HG03097 (cell line): Measurements from ENCODE around the gene FGF8.

Experiments
- ATAC-seq: cut with Tn5 transposase; IDR thresholded peaks from one replicate; pipeline ENCODE4 v1.9.1; 2021; ENCODE audit not compliant: unreplicated experiment, low FRiP score

Gene FGF8

DNA sequence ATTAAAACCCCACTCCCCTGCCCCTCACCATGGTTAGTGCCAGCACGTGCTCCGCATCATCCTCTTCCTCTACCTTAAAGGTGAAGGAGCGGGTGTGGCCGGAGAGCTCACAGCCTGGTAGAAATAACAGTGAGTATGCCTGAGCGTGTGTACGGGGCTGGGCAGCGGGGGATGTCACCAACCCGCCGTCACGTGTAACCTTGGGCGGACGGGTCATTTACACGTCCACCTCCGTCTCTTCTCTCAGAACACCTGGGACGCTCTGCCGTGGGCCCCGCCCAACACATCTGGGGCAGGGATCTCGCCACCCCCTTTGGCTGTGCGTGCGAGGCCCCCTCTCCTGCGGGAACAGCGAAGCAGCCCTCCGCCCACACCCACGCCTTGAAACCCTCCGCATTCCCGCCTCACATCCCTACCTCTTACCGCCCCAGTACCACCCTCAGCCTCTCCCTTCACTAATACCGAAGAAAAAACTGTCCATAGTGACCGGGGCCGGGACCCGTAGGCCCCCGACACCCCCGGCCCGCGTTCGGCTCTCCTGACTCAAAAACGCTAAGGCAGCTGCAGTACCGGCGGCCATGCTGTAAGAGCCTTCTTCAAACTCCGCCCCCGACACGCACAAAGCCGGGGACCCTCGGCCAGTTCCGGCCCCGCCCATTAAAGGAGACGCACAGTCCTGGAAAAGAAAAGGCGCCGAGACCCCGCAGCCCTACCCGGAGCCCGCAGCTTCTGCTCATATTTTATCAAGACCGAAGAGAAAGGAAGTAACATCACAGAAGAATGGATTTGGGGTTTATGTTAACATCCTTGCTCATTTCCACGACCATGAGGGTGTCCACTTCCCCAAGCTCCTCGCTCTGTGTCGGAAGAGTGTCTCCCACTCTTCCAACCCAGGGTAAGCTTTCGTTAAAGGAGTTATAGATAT, 7.2 kb upstream of the FGF8 start, which contains the start of gene NPM3:
TSS of gene NPM3 (minus strand) at position 636 of the 925 bp plus-strand sequence. CDS start at position 580, 56 bp downstream.
- no peak for ATAC-seq

DNA sequence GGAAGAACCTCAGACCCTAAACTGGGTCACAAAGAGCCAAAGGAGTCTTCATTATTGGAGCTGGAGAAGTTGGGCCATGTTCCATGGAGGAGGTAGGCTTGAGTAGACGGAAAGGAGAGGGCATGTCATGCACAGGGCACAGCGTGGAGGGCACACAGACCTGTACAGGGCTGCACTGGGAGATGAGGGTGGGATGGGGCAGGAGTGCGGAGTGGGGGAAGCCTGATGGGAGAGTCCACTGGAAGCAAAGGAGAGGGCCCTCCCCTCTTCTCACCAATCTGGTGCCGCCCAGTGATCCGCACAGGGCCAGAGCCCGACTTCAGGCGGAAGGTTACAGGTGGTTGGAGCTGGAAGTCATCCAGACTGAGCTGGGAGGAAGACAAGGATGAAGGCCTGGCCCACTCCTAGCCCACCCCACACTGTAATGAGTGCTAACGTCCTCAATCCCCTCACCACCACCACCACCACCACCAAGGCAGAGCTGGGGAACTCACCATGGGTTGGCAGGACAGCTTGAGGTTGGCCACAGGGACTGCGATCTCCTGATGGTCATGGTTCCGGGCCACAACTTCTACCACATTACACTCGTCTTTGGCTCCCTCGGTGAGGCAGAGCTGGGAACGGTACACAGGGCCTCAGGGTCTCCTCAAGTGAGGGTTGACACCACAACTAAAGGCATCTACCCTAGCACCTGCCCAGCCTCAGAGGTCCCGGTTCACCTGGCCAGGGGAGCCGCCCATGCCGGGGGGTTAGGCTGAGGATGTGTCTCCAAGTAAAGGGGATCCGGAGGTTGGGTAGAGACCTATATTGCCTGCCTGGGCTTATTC, 6.3 kb upstream of the FGF8 start:
- ATAC-seq = no peak

DNA sequence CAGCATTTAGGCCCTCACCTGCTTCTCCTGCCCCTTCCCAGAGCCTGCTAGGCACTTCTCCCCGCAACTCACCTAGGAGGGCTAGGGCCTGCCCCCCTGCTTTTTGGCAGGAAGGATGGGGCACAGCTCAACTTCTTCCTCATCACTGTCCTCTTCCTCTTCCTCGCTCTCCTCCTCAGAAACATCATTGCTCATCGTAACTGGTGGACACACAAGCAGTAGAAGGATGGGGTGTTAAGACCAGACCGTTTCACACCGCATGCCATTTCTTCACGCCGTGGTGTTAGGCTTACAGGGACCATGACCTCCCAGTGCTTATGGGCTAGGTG, 5.7 kb upstream of the FGF8 start:
- ATAC-seq = no peak

DNA sequence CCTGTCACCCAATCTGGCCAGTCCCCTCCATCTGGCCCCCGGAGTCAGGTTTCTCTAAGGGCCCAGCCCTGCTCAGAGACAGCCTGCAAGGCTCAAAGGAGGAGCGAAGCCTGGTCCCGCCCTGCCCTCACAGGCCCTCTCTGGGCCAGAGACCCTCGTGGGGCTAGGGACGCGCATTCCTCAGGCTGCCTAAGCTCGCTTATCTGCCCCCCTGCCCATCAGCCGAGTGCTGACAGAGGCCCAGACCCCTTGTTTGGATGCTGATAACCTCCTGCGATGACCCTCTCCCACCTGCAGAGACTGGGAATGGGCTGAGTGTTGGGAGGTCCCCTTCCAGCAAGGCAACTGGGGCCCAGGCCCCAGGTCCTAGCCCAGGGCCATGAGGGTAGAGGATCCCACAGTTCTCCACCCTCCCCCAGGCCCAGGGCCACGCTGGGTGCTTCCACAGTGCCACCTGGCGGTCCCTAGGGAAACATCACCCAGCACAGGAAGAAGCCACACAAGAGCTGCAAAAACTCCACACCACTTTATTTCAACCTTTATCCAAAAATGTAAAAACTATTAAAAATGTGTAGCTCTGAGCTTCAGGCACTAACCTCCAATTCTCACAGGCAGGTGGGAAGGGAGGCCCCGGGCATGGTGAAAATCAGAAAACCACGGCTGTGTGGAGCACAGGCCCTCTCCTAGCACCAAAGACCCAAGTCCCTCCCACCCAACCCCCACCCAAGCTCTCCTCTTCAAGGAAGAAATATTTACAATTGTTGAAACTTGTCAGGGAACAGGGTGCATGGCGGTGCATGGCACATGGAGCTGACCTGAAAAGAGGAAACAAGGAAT, 5.1 kb upstream of the FGF8 start:
- ATAC-seq = no peak

DNA sequence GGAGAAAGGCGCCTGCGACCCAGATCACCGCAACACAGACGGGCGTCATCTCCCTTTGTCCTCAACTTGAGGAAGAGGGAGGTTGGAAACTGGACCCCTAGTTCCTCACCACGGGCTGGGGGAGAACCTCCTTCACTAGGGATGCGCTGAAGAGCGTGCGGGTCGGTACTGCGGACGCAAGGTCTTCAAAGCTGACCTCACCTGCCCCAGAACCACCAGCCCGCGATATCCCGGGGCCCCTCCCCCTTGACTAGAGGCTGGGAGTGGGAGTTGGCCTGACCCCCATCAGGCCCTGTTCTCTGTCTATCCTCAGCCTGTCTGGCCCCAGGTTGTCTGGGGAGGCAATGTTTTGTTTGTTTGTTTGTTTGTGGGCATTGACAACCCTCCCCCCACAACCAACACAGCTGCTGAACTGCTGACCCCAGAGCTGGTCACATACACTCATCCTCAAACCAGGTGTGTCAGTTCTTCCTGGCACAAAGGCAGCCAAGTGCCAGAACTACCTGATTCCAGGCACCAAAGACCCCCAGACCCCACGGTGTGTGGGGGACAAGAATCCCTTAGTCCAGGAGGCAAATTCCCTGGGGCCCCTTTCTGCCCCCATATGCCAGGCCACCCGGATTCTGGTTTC, 4.4 kb upstream of the FGF8 start:
- ATAC-seq = no peak

DNA sequence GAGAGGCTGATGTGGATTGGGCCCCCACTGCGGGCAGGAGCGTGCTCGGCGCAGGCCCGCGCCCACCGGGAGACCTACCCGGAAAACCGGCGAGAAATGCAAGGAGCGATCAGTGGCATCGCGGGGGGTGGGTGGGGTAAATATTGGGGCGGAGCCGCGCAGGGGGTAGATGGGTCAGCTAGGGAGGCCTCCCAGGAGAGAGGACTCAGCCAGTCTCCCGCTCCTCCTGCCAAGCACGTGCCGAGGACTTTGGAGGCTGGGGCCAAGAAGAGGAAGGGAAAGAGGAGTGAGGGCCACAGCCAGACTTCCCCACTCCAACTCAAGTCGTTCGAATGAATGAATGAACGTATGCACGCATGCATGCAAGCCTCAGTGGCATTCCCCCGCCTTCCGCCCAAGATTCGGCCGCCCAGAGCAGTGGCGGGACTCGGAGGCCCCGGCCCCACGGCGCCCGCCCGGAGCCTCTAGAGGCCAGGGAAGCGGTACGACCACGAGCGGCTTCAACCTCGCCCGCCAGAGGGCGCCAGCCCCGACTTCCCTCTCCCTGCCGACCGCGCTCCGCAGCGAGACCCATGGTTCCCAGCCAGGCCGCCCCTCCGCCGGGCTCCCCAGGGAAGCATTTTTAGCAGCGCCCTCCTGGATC, 3.8 kb upstream of the FGF8 start:
- peak; percentile 47 for ATAC-seq

DNA sequence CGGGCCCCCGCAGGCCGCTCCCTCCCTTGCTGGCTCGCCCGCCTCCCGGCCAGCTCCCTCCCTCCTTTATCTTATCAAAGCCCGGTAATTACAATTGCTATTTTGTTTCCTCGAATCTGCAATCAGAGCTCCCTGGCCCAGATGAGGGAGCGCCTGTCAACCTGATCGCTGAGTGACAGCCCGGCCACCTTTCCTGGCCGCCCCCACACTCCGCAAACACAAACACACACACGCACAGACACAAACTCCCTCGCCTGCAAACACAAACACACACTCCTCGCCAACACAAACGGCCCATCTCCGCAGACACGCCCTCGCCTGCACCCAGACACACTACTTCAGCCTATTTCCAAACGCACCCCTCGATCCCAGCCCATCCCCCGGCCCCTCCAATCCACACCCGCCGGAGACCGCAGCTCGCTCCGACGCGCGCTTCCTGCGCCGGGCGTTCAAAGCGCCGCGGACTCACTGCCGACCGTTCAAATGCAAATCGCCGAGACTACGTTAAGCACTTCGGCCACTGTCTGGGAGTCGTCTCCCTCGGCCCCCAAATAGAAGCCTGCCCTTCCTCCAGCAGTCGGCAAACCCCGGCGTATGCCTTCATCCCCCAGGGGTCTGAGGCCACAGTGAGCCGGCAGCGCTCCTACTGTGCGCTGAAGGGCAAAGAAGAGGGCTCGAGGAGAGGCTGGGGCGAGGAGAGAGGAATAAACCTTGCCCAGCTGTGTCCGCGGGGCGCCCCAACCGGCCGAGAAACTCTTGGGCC, 3.0 kb upstream of the FGF8 start:
- ATAC-seq = no peak

DNA sequence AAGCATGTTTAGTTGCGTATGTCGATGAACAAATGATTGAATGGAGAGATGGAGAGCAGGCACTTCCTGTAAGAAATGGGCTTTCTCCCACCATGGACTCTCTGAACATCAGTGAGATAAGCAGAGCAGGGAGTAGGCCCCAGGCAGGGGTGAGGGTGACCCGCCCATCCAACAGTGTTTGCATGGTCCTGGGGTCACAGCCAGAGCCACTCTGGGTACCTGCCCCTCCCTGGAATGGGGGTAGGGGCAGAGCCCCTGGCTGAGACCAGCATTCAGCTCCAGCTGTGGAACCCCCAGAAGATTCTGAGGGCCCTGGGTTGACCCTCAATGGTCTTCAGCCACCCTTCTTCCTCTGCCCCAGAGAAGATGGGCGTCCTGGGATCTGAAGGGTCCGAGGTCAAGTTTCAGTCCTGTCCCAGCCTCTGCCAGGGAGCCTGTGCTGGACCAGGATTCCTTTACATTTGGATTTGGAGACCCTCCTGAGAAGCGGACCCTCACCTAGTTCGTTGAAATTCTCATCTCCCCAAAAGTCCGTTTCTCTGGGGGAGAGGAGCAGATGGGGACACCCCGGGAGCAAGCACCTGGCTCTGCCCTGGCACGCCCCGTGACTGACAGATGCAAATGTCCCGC, 2.4 kb upstream of the FGF8 start:
- no peak for ATAC-seq

DNA sequence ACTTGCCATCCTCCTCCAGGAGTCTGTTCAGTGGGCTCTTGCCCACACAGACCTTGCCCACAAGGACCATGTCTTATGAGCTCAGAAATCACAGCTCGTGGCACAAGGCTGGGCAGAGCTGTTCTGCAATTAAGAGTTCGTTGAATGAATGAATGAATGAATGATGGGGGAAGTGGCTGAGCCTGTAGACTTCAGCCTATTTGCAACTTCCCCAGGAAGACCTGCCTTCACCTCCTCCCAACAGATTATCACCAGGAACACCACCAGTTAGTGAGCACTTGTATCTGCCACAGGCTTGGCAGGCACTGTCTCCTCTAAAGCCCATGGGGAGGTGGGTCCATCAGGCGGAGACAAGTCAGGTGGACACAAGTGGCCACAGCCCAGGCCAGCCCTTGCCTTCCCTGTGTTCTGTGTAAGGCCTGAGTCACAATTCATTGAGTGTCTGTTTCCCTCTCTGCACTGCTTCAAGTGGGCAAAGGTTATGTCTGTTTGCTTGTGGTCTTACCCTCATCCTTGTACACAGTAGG, 1.8 kb upstream of the FGF8 start:
- no peak for ATAC-seq

DNA sequence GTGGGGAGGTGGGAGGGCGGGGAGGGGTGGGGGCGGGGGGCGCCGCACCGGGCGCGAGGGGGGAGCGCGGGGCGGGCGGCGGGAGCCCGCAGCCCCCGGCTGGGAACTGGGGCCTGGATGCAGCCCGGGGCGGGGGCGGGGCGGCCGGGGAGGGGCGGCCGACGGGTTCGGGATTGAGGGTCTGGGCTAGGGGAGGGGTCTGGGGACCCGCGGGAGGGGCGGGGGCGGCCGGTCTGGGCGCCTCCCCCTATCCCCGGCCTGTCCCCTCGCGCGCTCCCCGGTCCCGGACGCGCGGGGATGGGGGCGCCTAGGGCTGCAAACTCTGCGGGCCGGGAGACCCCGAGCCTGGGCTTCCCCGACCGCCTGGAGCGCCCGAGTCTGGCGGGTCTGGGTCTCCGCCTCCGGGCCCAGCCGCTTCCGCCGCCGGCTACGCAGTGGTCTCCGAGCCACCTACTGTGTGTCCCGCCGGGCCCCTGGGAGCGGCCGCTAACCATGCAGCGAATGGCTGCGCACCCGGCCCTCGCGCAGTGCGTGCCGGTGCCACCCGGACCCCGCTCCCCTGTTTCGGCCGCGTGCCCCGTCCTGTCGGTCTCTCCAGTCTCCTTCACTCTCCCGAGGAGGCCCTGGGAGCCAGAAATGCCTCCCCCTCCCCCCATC, 375 bp upstream of the FGF8 start:
- ATAC-seq = no peak

DNA sequence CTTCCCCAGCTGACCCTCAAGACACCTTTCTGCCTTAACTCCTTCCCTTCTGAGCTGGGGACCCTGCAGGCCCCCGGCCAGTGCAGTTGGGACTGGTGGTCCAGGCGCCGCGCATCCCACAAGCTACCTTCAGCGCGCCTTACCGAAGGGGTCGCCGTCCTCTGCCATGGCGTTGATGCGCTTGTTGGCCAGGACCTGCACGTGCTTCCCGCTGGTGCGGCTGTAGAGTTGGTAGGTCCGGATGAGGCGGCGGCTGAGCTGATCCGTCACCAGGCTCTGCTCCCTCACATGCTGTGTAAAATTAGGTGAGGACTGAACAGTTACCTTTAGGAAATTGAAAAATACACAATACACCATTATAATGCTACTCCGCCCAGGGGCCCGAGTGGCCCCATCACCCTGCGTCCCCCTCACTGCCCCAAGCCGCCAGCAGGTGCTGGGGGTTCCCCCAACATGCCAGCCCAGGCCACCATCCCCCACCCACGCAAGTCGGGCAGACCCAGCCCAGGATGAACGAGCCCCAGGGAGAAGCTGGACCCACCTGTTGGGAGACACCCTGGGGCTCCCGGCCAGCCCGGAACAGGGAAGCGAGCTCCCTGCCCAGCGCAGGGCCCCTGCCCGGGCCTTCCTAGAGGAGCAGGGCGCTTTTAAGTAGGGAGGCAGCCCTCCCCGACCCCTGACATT, 1.2 kb downstream of the FGF8 start:
- no peak for ATAC-seq

DNA sequence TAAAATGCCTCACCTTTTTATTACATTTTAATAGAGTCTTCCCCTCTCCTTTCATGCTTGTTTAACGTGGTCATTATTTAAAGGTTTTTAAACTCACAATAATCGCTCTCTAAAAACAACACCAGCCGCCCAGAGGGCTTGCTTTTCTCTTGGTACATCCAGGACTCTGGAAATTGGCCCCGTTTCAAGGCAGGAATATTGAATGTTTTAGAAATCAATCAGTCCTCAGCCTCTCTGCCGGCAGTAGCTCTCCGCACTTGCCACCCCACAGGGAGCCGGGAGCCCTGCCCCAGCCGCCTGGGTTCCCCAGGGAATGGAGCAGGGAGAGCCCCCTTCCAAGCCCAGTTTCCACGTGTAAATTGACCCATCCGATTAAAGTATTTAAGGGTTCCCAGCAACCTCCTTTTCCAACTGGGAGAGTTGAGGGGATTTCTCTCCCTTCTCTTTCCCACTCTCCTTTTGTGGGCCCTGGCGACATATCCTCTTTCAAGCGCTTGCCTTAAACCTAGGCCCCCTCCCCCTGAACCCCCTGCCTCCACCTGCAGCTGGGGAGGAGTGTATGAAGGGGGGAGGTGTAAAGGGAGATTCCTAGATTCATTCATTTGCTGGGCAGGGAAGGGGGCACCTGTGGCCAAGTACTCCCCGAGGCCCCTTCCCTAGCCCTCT, 1.9 kb downstream of the FGF8 start:
- ATAC-seq = no peak

DNA sequence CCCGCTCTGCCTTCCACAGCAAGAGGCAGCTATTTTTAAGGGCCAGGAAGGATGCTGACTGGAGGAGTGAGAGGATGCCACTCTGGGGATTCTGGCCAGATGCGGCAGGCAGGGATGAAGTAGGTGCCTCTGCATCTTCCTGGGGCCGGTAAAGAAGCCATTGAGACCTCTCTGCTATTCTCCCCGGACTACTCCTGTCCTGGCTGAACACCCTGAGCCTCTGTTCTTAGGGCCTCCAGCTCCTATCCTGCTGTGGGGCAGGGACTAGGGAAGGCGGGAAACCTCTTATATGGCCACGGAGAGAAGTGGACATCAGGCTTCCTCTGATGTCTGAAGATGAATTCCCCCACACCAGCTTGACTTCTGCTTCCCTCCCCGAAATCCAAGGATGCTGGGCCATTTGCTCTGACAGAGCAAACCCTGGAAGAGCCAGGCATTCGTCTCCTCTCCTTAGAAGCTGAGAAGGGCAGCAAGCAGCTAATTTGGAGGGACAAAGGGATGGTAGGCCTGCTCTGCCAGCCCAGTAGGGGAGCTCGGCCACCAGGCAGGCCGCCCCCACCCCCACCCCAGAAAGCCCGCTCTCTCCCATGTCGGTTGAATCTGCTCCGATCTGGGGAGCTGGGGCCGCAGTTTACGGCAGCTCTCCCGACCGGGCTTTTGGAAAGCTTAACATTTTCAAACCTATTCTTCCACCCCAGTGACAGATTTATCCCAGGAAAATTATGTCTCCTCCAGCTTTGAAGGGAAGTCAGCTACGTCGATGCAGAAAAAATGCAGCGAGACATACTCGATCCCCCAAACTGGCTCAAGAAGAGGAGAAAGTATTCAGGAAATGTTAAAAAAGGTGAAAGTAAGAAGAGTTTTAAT, 2.8 kb downstream of the FGF8 start:
- ATAC-seq = no peak

DNA sequence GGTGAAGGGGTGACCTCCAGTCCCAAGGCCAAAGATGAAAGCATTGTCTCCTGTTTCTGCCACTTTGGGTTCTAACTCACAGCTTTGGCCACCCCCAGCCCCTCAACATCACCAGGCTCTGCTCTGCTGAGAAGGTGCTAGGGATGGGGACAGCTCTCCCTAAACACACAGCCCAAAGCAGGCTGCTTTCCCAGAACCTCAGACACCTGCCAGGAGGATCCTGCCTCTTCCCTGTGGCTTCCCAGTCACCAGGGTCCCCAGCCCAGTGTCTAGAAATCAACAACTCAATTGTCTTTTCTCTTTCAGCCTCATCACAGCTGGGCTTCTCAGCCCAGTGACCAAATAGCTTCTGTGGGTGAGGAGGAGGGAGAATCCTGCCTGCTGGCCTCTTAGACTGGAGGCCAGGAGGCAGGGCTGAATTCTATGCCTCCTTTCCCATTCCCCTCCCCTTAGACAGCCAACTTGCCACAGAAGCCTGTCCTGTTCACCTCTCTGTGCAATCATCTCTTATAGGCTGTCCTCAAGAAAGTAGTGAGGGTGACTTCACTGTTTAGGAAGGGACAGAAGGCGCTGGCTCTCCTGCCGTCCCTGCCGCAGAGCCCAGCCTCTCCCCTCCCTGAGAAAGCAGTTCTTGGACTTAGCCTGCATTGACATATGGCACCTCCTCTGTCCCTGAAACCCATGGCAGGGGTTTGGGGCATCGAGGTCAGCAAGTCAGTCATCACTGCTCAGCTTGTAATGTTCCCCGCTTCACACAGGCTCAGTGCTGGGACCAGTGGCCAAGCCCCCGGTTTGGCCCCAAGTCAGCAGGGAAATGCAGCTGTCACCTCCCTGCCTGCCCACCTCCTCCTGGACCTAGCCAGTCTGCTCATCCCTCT, 3.7 kb downstream of the FGF8 start:
- ATAC-seq = no peak

DNA sequence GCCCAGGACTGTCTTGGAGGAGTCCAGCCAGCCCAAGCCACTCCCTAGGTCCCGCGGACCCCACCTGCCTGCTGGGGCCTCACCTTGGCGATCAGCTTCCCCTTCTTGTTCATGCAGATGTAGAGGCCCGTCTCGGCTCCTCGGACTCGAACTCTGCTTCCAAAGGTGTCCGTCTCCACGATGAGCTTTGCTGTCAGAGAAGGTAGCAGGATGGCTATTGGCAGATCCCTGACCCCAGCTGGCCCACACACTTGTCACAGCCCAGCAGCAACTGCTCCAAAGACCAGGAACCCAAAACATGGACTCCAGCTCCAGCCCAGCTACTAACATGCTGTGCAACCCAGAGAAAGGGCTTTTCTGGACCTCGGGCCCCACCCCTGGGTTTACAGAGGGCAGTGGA, 4.5 kb downstream of the FGF8 start:
- no peak for ATAC-seq
